ENCODE measurements around the gene ZAP70.

DNA sequence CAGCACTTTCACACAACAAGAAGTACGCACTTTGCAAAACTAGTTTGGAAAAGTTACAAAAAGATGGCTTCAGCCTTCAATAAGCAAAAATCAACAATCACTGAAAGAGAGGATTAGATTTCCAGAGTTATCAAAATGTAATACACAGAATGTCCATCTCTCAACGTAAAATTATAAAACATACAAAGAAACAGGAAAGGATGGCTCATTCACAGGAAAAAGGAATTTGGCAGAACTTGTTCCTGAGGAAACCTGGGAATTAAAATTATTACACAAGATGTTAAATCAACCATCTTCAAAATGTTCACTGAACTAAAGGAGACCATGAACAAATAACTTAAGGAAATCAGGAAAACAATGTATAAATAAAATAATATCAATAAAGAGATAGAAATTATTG, 35.9 kb upstream of the ZAP70 start:
- TF ChIP-seq POLR2AphosphoS5 (IDR thresholded peaks at IDR 0.05; ENCODE audit: insufficient read depth, low read depth, low read length), result no peak
- TF ChIP-seq, protein P1, sequence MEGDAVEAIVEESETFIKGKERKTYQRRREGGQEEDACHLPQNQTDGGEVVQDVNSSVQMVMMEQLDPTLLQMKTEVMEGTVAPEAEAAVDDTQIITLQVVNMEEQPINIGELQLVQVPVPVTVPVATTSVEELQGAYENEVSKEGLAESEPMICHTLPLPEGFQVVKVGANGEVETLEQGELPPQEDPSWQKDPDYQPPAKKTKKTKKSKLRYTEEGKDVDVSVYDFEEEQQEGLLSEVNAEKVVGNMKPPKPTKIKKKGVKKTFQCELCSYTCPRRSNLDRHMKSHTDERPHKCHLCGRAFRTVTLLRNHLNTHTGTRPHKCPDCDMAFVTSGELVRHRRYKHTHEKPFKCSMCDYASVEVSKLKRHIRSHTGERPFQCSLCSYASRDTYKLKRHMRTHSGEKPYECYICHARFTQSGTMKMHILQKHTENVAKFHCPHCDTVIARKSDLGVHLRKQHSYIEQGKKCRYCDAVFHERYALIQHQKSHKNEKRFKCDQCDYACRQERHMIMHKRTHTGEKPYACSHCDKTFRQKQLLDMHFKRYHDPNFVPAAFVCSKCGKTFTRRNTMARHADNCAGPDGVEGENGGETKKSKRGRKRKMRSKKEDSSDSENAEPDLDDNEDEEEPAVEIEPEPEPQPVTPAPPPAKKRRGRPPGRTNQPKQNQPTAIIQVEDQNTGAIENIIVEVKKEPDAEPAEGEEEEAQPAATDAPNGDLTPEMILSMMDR (IDR thresholded peaks at IDR 0.05; ENCODE audit: extremely low read depth in 1 of 2, insufficient read depth in 1 of 2, low read depth in 1 of 2, low read length in 2 of 2), result no peak
